ENCODE measurements around the gene LAMTOR4.
A peak's percentile ranks its signal among the peaks of the same experiment; 100 is the strongest.
"Not testable (repeated sequence)": the region's sequence is repeated elsewhere in the genome, so short reads cannot be mapped to it uniquely, and the experiment has no call there.

LAMTOR4 gene

DNA sequence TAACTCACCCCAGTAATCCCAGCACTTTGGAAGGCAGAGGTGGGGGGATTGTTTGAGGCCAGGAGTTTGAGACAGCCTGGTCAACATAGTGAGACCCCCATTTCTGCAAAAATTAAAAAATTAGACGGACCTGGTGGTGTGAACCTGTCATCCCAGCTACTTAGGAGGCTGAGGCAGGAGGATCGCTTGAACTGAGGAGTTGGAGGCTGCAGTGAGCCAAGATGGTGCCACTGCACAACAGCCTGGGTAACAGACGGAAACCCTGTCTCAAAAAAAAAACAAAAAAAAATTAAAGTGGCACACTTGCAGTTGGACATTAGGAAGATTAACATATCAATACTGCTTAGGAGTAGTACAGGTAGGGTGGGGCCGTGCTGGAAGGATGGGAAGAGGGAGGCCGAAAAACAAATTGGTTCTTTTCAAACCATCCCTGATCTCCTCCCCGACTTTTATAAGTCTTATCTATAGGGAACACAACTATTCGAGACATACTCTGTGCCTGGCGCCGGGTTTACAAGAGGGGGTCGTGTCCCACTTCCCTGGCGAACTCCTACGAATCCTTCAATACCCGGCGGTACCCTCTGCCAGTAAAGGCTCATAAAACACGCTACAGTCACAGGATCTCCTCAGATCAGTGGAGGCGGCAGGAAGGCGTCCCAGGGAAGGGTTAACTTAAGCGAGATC is 30.2 kb upstream of the LAMTOR4 start:
- H3K9me3 Mint-ChIP-seq, result no peaks in the 10 kb centered on the region
- H3K27me3 Mint-ChIP-seq, result no peaks in the 10 kb centered on the region

DNA sequence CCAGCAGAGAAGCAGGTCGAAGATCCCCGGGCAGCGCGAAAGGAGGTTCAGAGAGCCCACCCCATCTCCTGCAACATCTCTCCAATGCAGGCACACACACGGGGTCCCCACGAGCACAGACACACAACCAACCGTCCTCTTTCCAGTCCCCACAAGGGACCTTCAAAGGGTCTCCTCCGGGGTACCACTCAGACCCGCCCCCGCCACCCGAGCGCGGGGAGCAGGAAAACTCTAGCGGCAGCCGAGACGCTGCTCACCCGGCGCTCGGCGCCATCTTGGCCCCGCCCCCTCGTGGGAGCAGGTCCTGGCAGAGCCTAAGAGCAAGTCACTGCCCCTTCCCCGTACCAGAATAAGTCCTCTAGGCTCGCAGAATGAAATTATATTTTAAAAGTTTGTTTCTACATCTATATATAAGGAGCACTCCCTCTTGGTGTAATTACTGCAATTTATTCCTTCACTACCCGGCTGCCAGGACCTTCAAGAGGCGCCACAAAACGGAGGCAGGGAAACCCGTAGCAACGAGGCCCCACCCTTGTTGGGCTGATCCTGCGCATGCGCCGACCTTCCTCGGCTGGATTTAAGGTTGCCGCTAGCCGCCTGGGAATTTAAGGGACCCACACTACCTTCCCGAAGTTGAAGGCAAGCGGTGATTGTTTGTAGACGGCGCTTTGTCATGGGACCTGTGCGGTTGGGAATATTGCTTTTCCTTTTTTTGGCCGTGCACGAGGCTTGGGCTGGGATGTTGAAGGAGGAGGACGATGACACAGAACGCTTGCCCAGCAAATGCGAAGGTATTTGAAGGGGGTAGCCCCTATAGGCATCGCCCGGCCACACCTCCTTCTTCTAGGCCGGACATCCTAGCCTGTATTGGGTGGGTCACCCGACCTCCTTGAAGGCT is 29.4 kb upstream of the LAMTOR4 start, which contains the start of the genes CNPY4 and TAF6:
Gene CNPY4 (plus strand): TSS at position 563 of the 898 bp plus-strand sequence. CDS start 111 bp downstream, at position 674.
Gene TAF6 (minus strand): TSS at position 287 of the 898 bp plus-strand sequence. CDS start 5,149 bp downstream, outside the sequence.
- H3K27me3 Mint-ChIP-seq, result no peaks in the 10 kb centered on the region
- H3K4me1 Mint-ChIP-seq, result peaks cover 28% of the 10 kb centered on the region
- no peaks in the 10 kb centered on the region for H3K9me3 Mint-ChIP-seq
- no peaks in the 10 kb centered on the region for H3K36me3 Mint-ChIP-seq
- peak; percentile 91 for ATAC-seq
- peak within 1 kb of the TSS; percentile 99 for H3K4me3 Mint-ChIP-seq
- H3K27ac Mint-ChIP-seq, result peak within 1 kb of the TSS; percentile 97

More for the DNA sequence above, 30.2 kb upstream of the LAMTOR4 start:
- peak overlapping the region; percentile 97 for H3K27ac Mint-ChIP-seq
- peaks cover 6% of the 10 kb centered on the region for H3K36me3 Mint-ChIP-seq
- H3K4me1 Mint-ChIP-seq, result peaks cover 31% of the 10 kb centered on the region
- peak overlapping the region; percentile 99 for H3K4me3 Mint-ChIP-seq
- no peak for ATAC-seq

DNA sequence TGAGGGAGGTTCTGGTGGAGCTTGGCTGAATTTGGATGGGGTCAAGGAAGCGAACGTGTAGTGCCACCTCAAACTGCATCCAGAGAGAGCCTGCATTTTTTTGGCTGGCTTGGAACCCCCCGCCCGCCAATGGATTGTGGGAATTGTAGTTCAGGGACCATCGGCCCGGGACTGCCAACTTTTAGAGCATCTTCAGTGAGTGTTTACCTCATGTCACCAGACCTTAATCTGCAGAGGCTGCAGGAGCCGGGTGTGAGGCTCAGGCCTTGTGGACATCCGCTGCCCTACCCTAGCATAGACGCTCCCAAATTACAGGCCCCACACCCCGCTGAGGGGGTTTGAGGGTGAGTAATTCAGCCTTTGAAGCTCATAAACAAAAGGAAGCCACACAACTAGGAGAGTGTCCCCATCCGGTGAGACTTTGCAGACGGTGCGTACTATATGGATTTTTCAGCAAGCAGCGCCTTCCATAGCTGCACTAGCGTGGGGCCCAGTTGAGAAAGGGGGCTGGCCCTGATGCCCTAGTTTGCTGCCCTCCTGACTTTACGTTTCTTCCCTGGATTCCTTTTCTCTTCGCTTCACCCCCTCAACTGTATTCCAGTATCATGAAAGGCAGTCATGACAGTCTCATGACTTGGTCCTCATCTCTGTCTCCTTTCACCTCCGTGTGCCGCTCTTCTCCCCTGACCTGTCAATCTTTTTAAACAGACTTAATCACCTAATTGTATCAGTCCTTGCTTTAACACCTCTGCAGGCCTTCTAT is 28.6 kb upstream of the LAMTOR4 start:
- peak; percentile 69 for ATAC-seq
- peak overlapping the region; percentile 97 for H3K27ac Mint-ChIP-seq
- H3K36me3 Mint-ChIP-seq, result no peaks in the 10 kb centered on the region
- H3K27me3 Mint-ChIP-seq, result no peaks in the 10 kb centered on the region
- H3K9me3 Mint-ChIP-seq, result no peaks in the 10 kb centered on the region
- H3K4me1 Mint-ChIP-seq, result peaks cover 36% of the 10 kb centered on the region
- peak overlapping the region; percentile 99 for H3K4me3 Mint-ChIP-seq

DNA sequence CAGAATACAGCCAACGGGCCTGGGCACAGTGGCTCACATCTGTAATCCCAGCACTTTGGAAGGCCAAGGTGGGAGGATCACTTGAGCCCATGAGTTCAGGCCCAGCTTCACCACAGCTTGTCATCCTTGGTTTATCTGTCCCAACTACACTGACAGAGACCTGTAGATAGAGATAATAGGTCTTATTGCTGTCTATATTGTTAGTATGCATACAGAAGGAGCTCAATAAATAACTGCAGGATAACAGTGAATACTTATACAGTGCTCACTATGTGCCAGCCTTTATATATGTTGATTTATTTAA is 28.0 kb upstream of the LAMTOR4 start:
- Mint-ChIP-seq H3K36me3 (no peaks in the 10 kb centered on the region), H3K27me3 (no peaks in the 10 kb centered on the region), H3K9me3 (no peaks in the 10 kb centered on the region), H3K4me1 (peaks cover 39% of the 10 kb centered on the region), H3K27ac (no peak overlapping the region), H3K4me3 (peak overlapping the region; percentile 99)
- ATAC-seq, result no peak

DNA sequence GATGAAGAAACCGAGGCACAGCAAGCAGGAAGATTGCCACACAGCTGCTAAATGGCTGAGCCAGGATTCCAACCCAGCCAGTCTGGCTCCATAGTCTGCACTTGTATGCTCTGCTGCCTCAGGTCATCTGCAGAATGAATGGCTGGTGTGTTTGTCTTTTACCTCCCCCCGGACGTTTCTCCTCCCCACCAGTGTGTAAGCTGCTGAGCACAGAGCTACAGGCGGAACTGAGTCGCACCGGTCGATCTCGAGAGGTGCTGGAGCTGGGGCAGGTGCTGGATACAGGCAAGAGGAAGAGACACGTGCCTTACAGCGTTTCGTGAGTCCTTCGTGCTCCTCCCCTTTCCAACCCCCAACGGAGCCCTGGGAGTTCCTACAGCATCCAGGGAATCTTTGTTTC is 26.7 kb upstream of the LAMTOR4 start:
- H3K27me3 Mint-ChIP-seq, result no peaks in the 10 kb centered on the region

DNA sequence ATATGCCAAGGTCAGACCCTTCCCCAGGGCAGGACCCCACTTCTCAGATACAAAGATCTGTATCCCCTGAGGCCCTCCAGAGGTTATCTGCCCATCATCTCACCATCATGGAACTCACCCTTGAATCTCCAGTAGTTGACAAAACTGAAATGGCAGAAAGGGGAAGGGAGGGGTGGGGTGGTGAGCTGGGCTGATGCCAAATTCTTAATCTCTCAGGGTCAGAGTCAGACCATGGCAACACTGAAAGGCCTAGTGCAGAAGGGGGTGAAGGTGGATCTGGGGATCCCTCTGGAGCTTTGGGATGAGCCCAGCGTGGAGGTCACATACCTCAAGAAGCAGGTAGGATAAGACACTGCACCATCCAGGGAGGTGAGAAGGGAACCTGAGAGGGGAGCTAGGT is 26.1 kb upstream of the LAMTOR4 start:
- Mint-ChIP-seq H3K27me3 (no peaks in the 10 kb centered on the region), H3K4me3 (no peak overlapping the region), H3K36me3 (no peaks in the 10 kb centered on the region), H3K27ac (no peak overlapping the region), H3K9me3 (no peaks in the 10 kb centered on the region), H3K4me1 (peaks cover 47% of the 10 kb centered on the region)
- ATAC-seq, result no peak

More for the DNA sequence above, 26.7 kb upstream of the LAMTOR4 start:
- ATAC-seq, result no peak
- Mint-ChIP-seq H3K9me3 (no peaks in the 10 kb centered on the region), H3K27ac (no peak overlapping the region), H3K36me3 (no peaks in the 10 kb centered on the region), H3K4me3 (no peak overlapping the region), H3K4me1 (peaks cover 47% of the 10 kb centered on the region)

DNA sequence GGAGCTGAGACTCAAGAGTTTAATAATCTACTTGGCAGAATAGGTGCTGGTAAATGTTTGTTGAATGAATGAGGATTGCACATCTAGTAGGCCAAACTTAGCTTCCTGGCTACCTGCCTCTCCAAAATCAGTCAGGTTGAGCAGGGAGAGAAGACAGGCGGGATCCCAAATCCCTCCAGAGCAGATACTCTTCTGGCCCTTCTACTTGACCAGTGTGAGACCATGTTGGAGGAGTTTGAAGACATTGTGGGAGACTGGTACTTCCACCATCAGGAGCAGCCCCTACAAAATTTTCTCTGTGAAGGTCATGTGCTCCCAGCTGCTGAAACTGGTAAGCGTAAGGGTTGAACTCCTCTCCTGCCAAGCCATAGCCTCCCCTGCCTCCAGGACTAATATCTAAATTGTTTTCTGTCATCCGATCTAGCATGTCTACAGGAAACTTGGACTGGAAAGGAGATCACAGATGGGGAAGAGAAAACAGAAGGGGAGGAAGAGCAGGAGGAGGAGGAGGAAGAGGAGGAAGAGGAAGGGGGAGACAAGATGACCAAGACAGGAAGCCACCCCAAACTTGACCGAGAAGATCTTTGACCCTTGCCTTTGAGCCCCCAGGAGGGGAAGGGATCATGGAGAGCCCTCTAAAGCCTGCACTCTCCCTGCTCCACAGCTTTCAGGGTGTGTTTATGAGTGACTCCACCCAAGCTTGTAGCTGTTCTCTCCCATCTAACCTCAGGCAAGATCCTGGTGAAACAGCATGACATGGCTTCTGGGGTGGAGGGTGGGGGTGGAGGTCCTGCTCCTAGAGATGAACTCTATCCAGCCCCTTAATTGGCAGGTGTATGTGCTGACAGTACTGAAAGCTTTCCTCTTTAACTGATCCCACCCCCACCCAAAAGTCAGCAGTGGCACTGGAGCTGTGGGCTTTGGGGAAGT is 24.2 kb upstream of the LAMTOR4 start:
- Mint-ChIP-seq H3K4me3 (peak overlapping the region; percentile 1), H3K27me3 (no peaks in the 10 kb centered on the region), H3K36me3 (no peaks in the 10 kb centered on the region), H3K4me1 (peaks cover 41% of the 10 kb centered on the region), H3K9me3 (no peaks in the 10 kb centered on the region), H3K27ac (peak overlapping the region; percentile 98)
- ATAC-seq, result no peak

DNA sequence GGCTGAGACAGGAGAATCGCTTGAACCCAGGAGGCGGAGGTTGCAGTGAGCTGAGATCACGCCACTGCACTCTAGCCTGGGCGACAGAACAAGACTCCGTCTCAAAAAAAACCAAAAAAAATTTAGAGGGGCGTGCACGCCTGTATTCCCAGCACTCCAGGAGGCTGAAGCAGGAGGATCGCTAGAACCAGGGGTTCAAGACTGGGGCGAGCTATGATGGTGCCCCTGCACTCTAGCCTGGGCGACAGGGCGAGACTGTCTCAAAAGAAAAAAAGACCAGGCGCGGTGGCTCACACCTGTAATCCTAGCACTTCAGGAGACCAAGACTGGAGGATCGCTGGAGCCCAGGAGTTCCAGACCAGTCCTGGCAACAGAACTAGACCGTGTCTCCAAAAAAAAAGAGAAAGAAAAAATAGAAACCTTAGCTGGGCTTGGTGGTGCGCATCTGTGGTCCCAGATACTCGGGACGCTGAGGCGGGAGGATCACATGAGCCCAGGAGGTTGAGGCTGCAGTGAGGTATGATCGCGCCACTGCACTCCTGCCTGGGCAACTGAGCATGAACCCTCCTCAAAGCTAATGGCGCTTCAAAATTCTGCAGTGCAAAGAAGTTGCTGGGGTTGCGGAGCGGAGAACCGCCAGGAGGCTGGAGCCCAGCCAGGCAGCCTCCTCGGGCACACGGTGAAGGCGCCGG is 22.3 kb upstream of the LAMTOR4 start:
- peak overlapping the region; percentile 99 for H3K4me3 Mint-ChIP-seq
- peak overlapping the region; percentile 98 for H3K27ac Mint-ChIP-seq
- peaks cover 35% of the 10 kb centered on the region for H3K4me1 Mint-ChIP-seq
- ATAC-seq, result no peak
- no peaks in the 10 kb centered on the region for H3K27me3 Mint-ChIP-seq
- H3K36me3 Mint-ChIP-seq, result no peaks in the 10 kb centered on the region
- no peaks in the 10 kb centered on the region for H3K9me3 Mint-ChIP-seq

DNA sequence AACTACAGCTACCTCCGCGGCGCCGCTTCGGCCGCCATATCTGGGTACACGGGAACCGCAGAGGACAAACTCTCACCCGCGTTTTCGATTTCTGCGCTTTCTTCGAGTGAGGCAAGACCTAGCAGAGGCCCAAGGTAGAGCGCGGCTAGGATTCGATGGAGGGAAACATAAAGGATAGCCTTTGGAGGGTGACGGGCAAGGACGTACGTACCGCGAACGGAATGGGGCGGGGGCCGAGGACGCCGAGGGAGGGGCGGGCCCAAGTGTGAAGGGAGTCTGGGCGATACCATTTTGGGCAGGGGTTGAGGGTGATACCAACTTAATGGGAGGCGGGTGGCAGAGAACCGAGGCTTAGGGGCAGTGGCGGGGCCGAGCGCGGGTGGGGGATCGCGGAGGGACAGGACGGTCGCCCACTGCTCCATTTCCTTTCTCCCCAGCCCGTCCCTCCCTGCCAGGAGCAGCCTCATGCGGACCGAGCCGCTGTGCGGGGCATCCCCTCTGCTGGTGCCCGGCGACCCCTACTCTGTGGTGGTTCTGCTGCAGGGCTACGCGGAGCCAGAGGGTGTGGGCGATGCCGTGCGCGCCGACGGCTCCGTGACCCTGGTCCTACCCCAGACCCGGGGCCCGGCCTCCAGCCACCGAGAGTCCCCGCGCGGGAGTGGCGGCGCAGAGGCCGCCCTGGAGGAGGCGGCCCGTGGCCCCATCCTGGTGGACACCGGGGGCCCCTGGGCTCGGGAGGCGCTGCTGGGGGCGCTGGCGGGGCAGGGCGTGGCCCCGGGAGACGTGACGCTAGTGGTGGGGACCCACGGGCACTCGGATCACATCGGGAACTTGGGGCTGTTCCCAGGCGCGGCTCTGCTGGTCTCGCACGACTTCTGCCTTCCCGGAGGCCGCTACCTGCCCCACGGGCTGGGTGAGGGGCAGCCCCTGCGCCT is 21.5 kb upstream of the LAMTOR4 start, which contains the start of gene MBLAC1:
Gene MBLAC1 (plus strand): TSS at position 37 of the 935 bp plus-strand sequence. CDS start 429 bp downstream, at position 466.
- Mint-ChIP-seq H3K9me3 (no peaks in the 10 kb centered on the region), H3K27me3 (no peaks in the 10 kb centered on the region), H3K27ac (peak within 1 kb of the TSS; percentile 98), H3K4me3 (peak within 1 kb of the TSS; percentile 99), H3K36me3 (no peaks in the 10 kb centered on the region), H3K4me1 (peaks cover 40% of the 10 kb centered on the region)
- peak; percentile 90 for ATAC-seq

DNA sequence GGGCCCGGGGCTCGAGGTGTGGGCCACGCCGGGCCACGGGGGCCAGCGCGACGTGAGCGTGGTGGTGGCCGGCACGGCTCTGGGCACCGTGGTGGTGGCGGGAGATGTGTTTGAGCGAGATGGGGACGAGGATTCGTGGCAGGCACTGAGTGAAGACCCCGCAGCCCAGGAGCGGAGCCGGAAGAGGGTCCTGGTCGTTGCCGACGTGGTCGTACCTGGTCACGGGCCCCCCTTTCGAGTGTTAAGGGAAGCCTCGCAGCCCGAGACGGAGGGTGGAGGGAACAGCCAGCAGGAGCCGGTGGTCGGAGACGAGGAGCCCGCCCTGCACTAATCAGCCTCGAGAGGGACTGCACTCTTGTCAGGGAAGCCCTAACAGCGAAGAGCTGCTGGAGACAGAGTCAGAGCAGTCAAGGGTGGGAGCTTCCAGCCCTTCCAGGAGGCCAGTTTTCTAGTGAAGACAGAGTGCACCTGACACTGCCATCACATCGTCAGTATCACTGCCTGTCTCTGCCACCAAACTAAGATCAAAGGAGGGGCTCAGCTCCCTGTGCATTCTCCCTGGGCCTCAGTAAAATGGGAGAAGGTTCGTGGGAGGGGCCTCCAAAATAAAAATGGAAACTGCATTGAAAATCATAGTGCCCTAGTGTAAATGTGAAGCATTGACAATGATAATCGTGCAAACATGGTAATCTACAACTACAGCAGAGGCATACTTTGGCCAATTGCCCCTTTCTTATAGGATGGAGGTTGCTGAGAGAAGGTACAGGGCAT is 20.7 kb upstream of the LAMTOR4 start:
- no peaks in the 10 kb centered on the region for H3K36me3 Mint-ChIP-seq
- H3K4me1 Mint-ChIP-seq, result peaks cover 48% of the 10 kb centered on the region
- H3K9me3 Mint-ChIP-seq, result no peaks in the 10 kb centered on the region
- H3K4me3 Mint-ChIP-seq, result peak overlapping the region; percentile 99
- peak; percentile 6 for ATAC-seq
- H3K27me3 Mint-ChIP-seq, result no peaks in the 10 kb centered on the region
- H3K27ac Mint-ChIP-seq, result peak overlapping the region; percentile 98

DNA sequence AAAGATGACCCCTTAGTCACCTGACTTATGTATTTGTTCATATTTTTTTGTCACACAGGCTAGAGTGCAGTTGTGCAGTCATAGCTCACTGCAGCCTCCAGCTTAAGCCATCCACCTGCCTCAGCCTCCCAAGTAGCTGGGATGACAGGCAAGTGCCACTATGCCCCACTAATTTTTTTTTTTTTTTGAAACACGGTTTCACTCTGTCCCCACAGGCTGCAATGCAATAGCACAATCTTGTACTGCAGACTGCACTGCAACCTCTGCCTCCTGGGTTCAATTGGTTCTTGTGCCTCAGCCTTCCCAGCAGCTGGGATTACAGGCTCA is 20.1 kb upstream of the LAMTOR4 start:
- Mint-ChIP-seq H3K4me1 (peaks cover 48% of the 10 kb centered on the region), H3K27ac (no peak overlapping the region), H3K9me3 (no peaks in the 10 kb centered on the region), H3K4me3 (no peak overlapping the region), H3K27me3 (no peaks in the 10 kb centered on the region), H3K36me3 (no peaks in the 10 kb centered on the region)
- ATAC-seq, result no peak

DNA sequence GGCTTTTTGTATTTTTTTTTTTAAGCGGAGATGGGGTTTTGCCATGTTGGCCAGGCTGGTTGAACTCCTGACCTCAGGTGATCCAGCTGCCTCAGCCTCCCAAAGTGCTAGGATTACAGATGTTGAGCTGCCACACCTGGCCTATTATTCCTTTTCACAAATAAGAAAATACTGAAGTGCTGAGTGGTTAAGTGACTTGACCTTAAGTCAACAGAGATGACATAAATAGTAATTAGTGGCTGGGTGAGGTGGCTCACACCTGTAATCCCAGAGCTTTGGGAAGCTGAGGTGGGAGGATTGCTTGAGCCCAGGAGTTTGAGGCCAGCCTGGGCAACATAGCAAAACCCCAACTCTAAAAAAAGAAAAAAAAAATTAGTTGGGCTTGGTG is 18.5 kb upstream of the LAMTOR4 start:
- H3K27me3 Mint-ChIP-seq, H3K36me3 Mint-ChIP-seq, ATAC-seq, H3K27ac Mint-ChIP-seq, H3K9me3 Mint-ChIP-seq, H3K4me3 Mint-ChIP-seq: not testable (repeated sequence)
- H3K4me1 Mint-ChIP-seq, result peaks cover 37% of the 10 kb centered on the region
